Mesenchymal stem cell (in vitro differentiated cells and primary cell): Measurements from ENCODE around the gene ZNF415.

Source experiments
- DNase-seq: peaks from one replicate; pipeline ENCODE4 v3.0.0-alpha.2; 2013
- H2AFZ ChIP-seq: one replicate; pipeline ENCODE4 v1.6.1; 2013; ENCODE audit warnings: low read depth, mild to moderate bottlenecking, control low read depth, inconsistent platforms, low read length, moderate library complexity
- H2AK5ac ChIP-seq: 2 replicates; pipeline ENCODE4 v1.6.1; 2013; ENCODE audit warnings: low read length, moderate library complexity, mild to moderate bottlenecking, inconsistent platforms; ENCODE audit not compliant: severe bottlenecking
- H2BK120ac ChIP-seq: one replicate; pipeline ENCODE4 v1.6.1; 2013; ENCODE audit warnings: low read depth, mild to moderate bottlenecking, inconsistent platforms, low read length, moderate library complexity
- H2BK12ac ChIP-seq, 2 experiments: one replicate each; pipeline ENCODE4 v1.6.1; 2013; ENCODE audit warnings: inconsistent platforms in 2 of 2, low read length in 2 of 2, mild to moderate bottlenecking in 2 of 2, moderate library complexity in 2 of 2, control low read depth in 1 of 2
- H2BK15ac ChIP-seq: one replicate; pipeline ENCODE4 v1.6.1; 2013; ENCODE audit warnings: mild to moderate bottlenecking, low read depth, inconsistent platforms; ENCODE audit not compliant: poor library complexity, severe bottlenecking
- H2BK5ac ChIP-seq: 2 replicates; pipeline ENCODE4 v1.6.1; 2013; ENCODE audit warnings: low read depth, mild to moderate bottlenecking, low read length, control low read depth, inconsistent platforms; ENCODE audit not compliant: poor library complexity, severe bottlenecking
- H3K14ac ChIP-seq, 2 experiments: one replicate each; pipeline ENCODE4 v1.6.1; 2013; ENCODE audit warnings: inconsistent platforms in 2 of 2, low read length in 2 of 2, control low read depth in 1 of 2, mild to moderate bottlenecking in 1 of 2, moderate library complexity in 1 of 2
- H3K18ac ChIP-seq, 2 experiments: one replicate each; pipeline ENCODE4 v1.6.1; 2013; ENCODE audit warnings: inconsistent platforms in 2 of 2, low read length in 2 of 2, control low read depth in 1 of 2, low read depth in 1 of 2, mild to moderate bottlenecking in 1 of 2
- H3K23ac ChIP-seq, 2 experiments: one replicate each; pipeline ENCODE4 v1.6.1; 2013; ENCODE audit warnings: inconsistent platforms in 2 of 2, low read length in 2 of 2, mild to moderate bottlenecking in 2 of 2, moderate library complexity in 2 of 2, control low read depth in 1 of 2
- H3K27ac ChIP-seq: 2 replicates; pipeline ENCODE4 v1.5.1; 2013; ENCODE audit warnings: mild to moderate bottlenecking, moderate library complexity, low read length, control low read depth, inconsistent platforms; ENCODE audit not compliant: poor library complexity, severe bottlenecking
- H3K27me3 ChIP-seq, 2 experiments: 2 replicates each; pipeline versions ENCODE4 v1.6.1 to v1.7.0; 2013; ENCODE audit warnings: low read length in 2 of 2, mild to moderate bottlenecking in 2 of 2, moderate library complexity in 2 of 2, control low read depth in 1 of 2, inconsistent platforms in 1 of 2; ENCODE audit not compliant: control insufficient read depth in 1 of 2, insufficient read depth in 1 of 2
- H3K36me3 ChIP-seq, 2 experiments: 2 replicates each; pipeline versions ENCODE4 v1.6.1 to v1.7.0; 2013; ENCODE audit warnings: low read length in 2 of 2, control low read depth in 1 of 2, inconsistent platforms in 1 of 2, low read depth in 1 of 2, mild to moderate bottlenecking in 1 of 2; ENCODE audit not compliant: insufficient read depth in 2 of 2, control insufficient read depth in 1 of 2
- H3K4ac ChIP-seq, 2 experiments: one replicate each; pipeline ENCODE4 v1.6.1; 2013; ENCODE audit warnings: inconsistent platforms in 2 of 2, low read length in 2 of 2, mild to moderate bottlenecking in 2 of 2, moderate library complexity in 2 of 2, control low read depth in 1 of 2, low read depth in 1 of 2
- H3K4me1 ChIP-seq: 2 replicates; pipeline ENCODE4 v1.6.1; 2013; ENCODE audit warnings: low read depth, low read length, control low read depth; ENCODE audit not compliant: control insufficient read depth, insufficient read depth
- H3K4me2 ChIP-seq: 2 replicates; pipeline ENCODE4 v1.6.1; 2013; ENCODE audit warnings: low read length, mild to moderate bottlenecking, inconsistent platforms; ENCODE audit not compliant: poor library complexity, severe bottlenecking
- H3K4me3 ChIP-seq, 2 experiments: 2 replicates each; pipeline versions ENCODE4 v1.5.1 to v1.7.0; 2013; ENCODE audit warnings: low read length in 2 of 2, mild to moderate bottlenecking in 2 of 2, control low read depth in 1 of 2, low read depth in 1 of 2; ENCODE audit not compliant: insufficient read depth in 1 of 2
- H3K79me1 ChIP-seq: replicated peaks from 2 replicates; pipeline ENCODE4 v1.6.1; 2013; ENCODE audit warnings: mild to moderate bottlenecking, control low read depth, low read length, inconsistent platforms; ENCODE audit not compliant: poor library complexity, severe bottlenecking
- H3K9ac ChIP-seq: 2 replicates; pipeline ENCODE4 v1.7.0; 2013; ENCODE audit warnings: mild to moderate bottlenecking, low read length, moderate library complexity
- H3K9me3 ChIP-seq: 2 replicates; pipeline ENCODE4 v1.7.0; 2013; ENCODE audit warnings: mild to moderate bottlenecking, low read length; ENCODE audit not compliant: control insufficient read depth
- H4K8ac ChIP-seq: one replicate; pipeline ENCODE4 v1.6.1; 2013; ENCODE audit warnings: inconsistent platforms, mild to moderate bottlenecking, low read length, moderate library complexity
- H4K91ac ChIP-seq: one replicate; pipeline ENCODE4 v1.6.1; 2013; ENCODE audit warnings: mild to moderate bottlenecking, low read length, inconsistent platforms
- WGBS: methylation state at CpG from one replicate; pipeline ENCODE4 v1.1.7; 2013; ENCODE audit warnings: mixed read lengths; 5-methylcytosine and 5-hydroxymethylcytosine counted together

The ZNF415 gene

GRCh38 chr19:53086949-53087348, 45.8 kb downstream of the ZNF415 start:
- H3K27me3 ChIP-seq: no peaks in the 10 kb centered on the region
- no peak overlapping the region for H2BK12ac ChIP-seq
- peaks cover 73 to 98% of the 10 kb centered on the region in 2 experiments for H3K36me3 ChIP-seq
- no peak overlapping the region for H2BK15ac ChIP-seq
- H2AK5ac ChIP-seq: no peak overlapping the region
- no peak overlapping the region for H3K9ac ChIP-seq
- no peak overlapping the region for H2BK120ac ChIP-seq
- no peak overlapping the region for H3K4ac ChIP-seq
- H3K79me1 ChIP-seq: peaks cover 36% of the 10 kb centered on the region
- no peak overlapping the region for H2BK5ac ChIP-seq
- no peak overlapping the region for H3K4me2 ChIP-seq
- no peak overlapping the region for H3K14ac ChIP-seq
- no peak overlapping the region for H3K23ac ChIP-seq
- no peak overlapping the region for H2AFZ ChIP-seq
- H3K4me1 ChIP-seq: no peaks in the 10 kb centered on the region
- no peak for DNase-seq
- H3K4me3 ChIP-seq: no peak overlapping the region
- no peak overlapping the region for H4K8ac ChIP-seq
- H3K9me3 ChIP-seq: peaks cover 46% of the 10 kb centered on the region
- no peak overlapping the region for H3K18ac ChIP-seq
- 84% methylated on average over 2 of the region's 5 CpGs for WGBS
- no peak overlapping the region for H3K27ac ChIP-seq
- no peak overlapping the region for H4K91ac ChIP-seq

- Histone ChIP-seq H3K4ac (no peak overlapping the region), H4K91ac (no peak overlapping the region), H3K27me3 (no peaks in the 10 kb centered on the region), H2AK5ac (no peak overlapping the region), H3K9me3 (peaks cover 60% of the 10 kb centered on the region), H2BK15ac (no peak overlapping the region), H4K8ac (no peak overlapping the region), H3K23ac (no peak overlapping the region), H2BK5ac (no peak overlapping the region), H2BK12ac (no peak overlapping the region), H3K9ac (no peak overlapping the region), H3K4me1 (no peaks in the 10 kb centered on the region), H3K14ac (no peak overlapping the region), H3K36me3 (peaks cover 60 to 97% of the 10 kb centered on the region in 2 experiments), H3K4me2 (no peak overlapping the region), H3K27ac (no peak overlapping the region), H3K79me1 (peaks cover 32% of the 10 kb centered on the region), H2AFZ (no peak overlapping the region), H2BK120ac (no peak overlapping the region), H3K18ac (no peak overlapping the region), H3K4me3 (no peak overlapping the region)
- WGBS: 99% methylated on average over 5 of the region's 7 CpGs
- no peak for DNase-seq
These were observed 47.2 kb downstream of the ZNF415 start for GRCh38 chr19:53085496-53085895.

GRCh38 chr19:53082929-53083328, 49.8 kb downstream of the ZNF415 start:
- Histone ChIP-seq H3K27ac (no peak overlapping the region), H2BK120ac (no peak overlapping the region), H2AK5ac (no peak overlapping the region), H2AFZ (no peak overlapping the region), H3K4me1 (no peaks in the 10 kb centered on the region), H2BK15ac (no peak overlapping the region), H4K91ac (no peak overlapping the region), H3K79me1 (peaks cover 27% of the 10 kb centered on the region), H3K23ac (no peak overlapping the region), H3K18ac (no peak overlapping the region), H4K8ac (no peak overlapping the region), H3K4me3 (no peak overlapping the region), H2BK5ac (no peak overlapping the region), H3K27me3 (no peaks in the 10 kb centered on the region), H3K4me2 (no peak overlapping the region), H3K4ac (no peak overlapping the region), H3K9ac (no peak overlapping the region), H3K9me3 (peaks cover 62% of the 10 kb centered on the region), H2BK12ac (no peak overlapping the region), H3K36me3 (peaks cover 45 to 86% of the 10 kb centered on the region in 2 experiments), H3K14ac (no peak overlapping the region)
- 98% methylated on average over 3 of the region's 3 CpGs for WGBS
- no peak for DNase-seq

GRCh38 chr19:53079313-53079924, 53.3 kb downstream of the ZNF415 start:
- no peaks in the 10 kb centered on the region for H3K27me3 ChIP-seq
- H2AK5ac ChIP-seq: no peak overlapping the region
- no peak overlapping the region for H3K14ac ChIP-seq
- no peak overlapping the region for H3K27ac ChIP-seq
- no peak overlapping the region for H4K91ac ChIP-seq
- no peaks in the 10 kb centered on the region for H3K4me1 ChIP-seq
- H3K9me3 ChIP-seq: peaks cover 62% of the 10 kb centered on the region
- peaks cover 36 to 80% of the 10 kb centered on the region in 2 experiments for H3K36me3 ChIP-seq
- H2BK5ac ChIP-seq: no peak overlapping the region
- no peak overlapping the region for H2BK15ac ChIP-seq
- peaks cover 32% of the 10 kb centered on the region for H3K79me1 ChIP-seq
- no peak overlapping the region for H2AFZ ChIP-seq
- H3K23ac ChIP-seq: no peak overlapping the region
- no peak overlapping the region for H2BK120ac ChIP-seq
- no peak for DNase-seq
- H3K4ac ChIP-seq: no peak overlapping the region
- WGBS: 90% methylated on average over 8 of the region's 8 CpGs
- no peak overlapping the region for H2BK12ac ChIP-seq
- H3K4me2 ChIP-seq: no peak overlapping the region
- no peak overlapping the region for H3K18ac ChIP-seq
- H4K8ac ChIP-seq: no peak overlapping the region
- H3K4me3 ChIP-seq: no peak overlapping the region
- no peak overlapping the region for H3K9ac ChIP-seq
